HepG2 (cell line): ENCODE measurements around the gene GATA5. TPM values are rescaled to one million over a fixed set of nuclear protein-coding genes. Genes with fewer than 3 reads are reported as not detected.

Experiments used
- ATAC-seq: fragments of 200-7000 bp; cut with Tn5 transposase; 3 replicates; pipeline ENCODE4 v1.9.1; 2020; ENCODE audit warnings: mild to moderate bottlenecking, moderate library complexity
- BruUV-seq: library from RNA; stranded (reverse); fragments of 400-500 nt; replicated peaks from 2 replicates; lab custom pipeline; 2021; lab: Mats Ljungman, UMichigan
- CTCF ChIA-PET: fragments of 300-600 bp; formaldehyde crosslinking; extraction: SDS; loops from one replicate; lab custom pipeline; 2021; ENCODE audit warnings: low total read pairs, inconsistent platforms, low intra/inter-chr PET ratio; lab: Yijun Ruan, JAX
- POLR2A ChIA-PET: fragments of 350-600 bp; sonication (Branson Sonifier 250); formaldehyde crosslinking; loops from one replicate; lab custom pipeline; 2020; ENCODE audit warnings: antibody characterized with exemption, inconsistent platforms; lab: Yijun Ruan, JAX
- DNase-seq: peaks from one replicate; pipeline ENCODE4 v3.0.0-alpha.2; 2015; ENCODE audit warnings: low spot score
- FAIRE-seq: peaks from 3 replicates; lab custom pipeline; 2011; peaks lifted over from hg19 to GRCh38; lab: Jason Lieb, UNC
- H2AFZ ChIP-seq: one replicate; pipeline ENCODE4 v1.6.1; 2011; ENCODE audit warnings: low read length, inconsistent platforms
- H3K27ac ChIP-seq: fragments of 300-600 bp; 3 replicates; pipeline ENCODE4 v1.8.0; 2011; ENCODE audit warnings: mixed run types, mild to moderate bottlenecking, mixed read lengths, low read length, inconsistent platforms; ENCODE audit not compliant: insufficient read depth; ENCODE audit errors: extremely low read length
- H3K27me3 ChIP-seq, 2 experiments: fragments of 200-600 bp in 1 of 2; 2 replicates in 1 of 2; 3 replicates in 1 of 2; pipeline versions ENCODE4 v1.6.0 to v1.8.0; 2011; ENCODE audit warnings: low read length in 2 of 2, mild to moderate bottlenecking in 2 of 2, moderate library complexity in 2 of 2, inconsistent platforms in 1 of 2; ENCODE audit not compliant: insufficient read depth in 2 of 2, control insufficient read depth in 1 of 2
- H3K36me3 ChIP-seq, 2 experiments: fragments of 200-600 bp in 1 of 2; replicated peaks in 1 of 2; 2 replicates in 1 of 2; 3 replicates in 1 of 2; pipeline versions ENCODE4 v1.5.1 to v1.8.0; 2011; ENCODE audit warnings: low read length in 2 of 2, inconsistent platforms in 1 of 2; ENCODE audit not compliant: insufficient read depth in 2 of 2, control insufficient read depth in 1 of 2
- H3K4me1 ChIP-seq: 2 replicates; pipeline ENCODE4 v1.5.1; 2012; ENCODE audit warnings: low read length, inconsistent platforms; ENCODE audit not compliant: insufficient read depth
- H3K4me2 ChIP-seq: 2 replicates; pipeline ENCODE4 v1.6.0; 2011; ENCODE audit warnings: low read depth, low read length, inconsistent platforms
- H3K4me3 ChIP-seq, 3 experiments: fragments of 200-600 bp in 1 of 3; sonication (generic), shearing (Covaris generic) in 1 of 3; replicated peaks in 1 of 3; 2 replicates each; pipeline ENCODE4 v1.5.1; 2011 to 2016; ENCODE audit warnings: low read length in 3 of 3, inconsistent platforms in 2 of 3, low read depth in 2 of 3, mild to moderate bottlenecking in 2 of 3, control low read depth in 1 of 3, mixed read lengths in 1 of 3; ENCODE audit not compliant: insufficient read depth in 1 of 3
- H3K79me2 ChIP-seq: one replicate; pipeline ENCODE4 v1.6.1; 2011; ENCODE audit warnings: low read length, inconsistent platforms; ENCODE audit not compliant: insufficient read depth
- H3K9ac ChIP-seq: 2 replicates; pipeline ENCODE4 v1.6.0; 2011; ENCODE audit warnings: mild to moderate bottlenecking, low read depth, low read length, inconsistent platforms; ENCODE audit not compliant: insufficient read depth
- H3K9me3 ChIP-seq: 2 replicates; pipeline ENCODE4 v1.5.1; 2012; ENCODE audit warnings: mild to moderate bottlenecking, low read length
- H4K20me1 ChIP-seq: 2 replicates; pipeline ENCODE4 v1.6.0; 2011; ENCODE audit warnings: inconsistent platforms, mild to moderate bottlenecking, low read length, moderate library complexity; ENCODE audit not compliant: insufficient read depth
- AHR ChIP-seq: IDR thresholded peaks from 2 replicates; pipeline ENCODE4 v1.6.1; 2018; ENCODE audit warnings: missing genetic modification reagents, missing compliant biosample characterization
- BCL6 ChIP-seq: IDR thresholded peaks from 2 replicates; pipeline ENCODE4 v1.6.1; 2016; ENCODE audit warnings: missing genetic modification reagents, missing compliant biosample characterization
- BRD4 ChIP-seq: sonication (generic); formaldehyde crosslinking; IDR thresholded peaks from 2 replicates; pipeline ENCODE4 v1.4.0; 2020; ENCODE audit warnings: missing genetic modification reagents
- CAMTA2 ChIP-seq: sonication (generic); formaldehyde crosslinking; IDR thresholded peaks from 2 replicates; pipeline ENCODE4 v1.4.0; 2020; ENCODE audit warnings: mild to moderate bottlenecking, missing genetic modification reagents, borderline replicate concordance
- FOSL2 ChIP-seq: sonication (generic); formaldehyde crosslinking; IDR thresholded peaks from 2 replicates; pipeline ENCODE4 v1.4.0; 2020; ENCODE audit warnings: missing genetic modification reagents
- MATR3 ChIP-seq: sonication (generic); formaldehyde crosslinking; IDR thresholded peaks from 2 replicates; pipeline ENCODE4 v1.4.0; 2020; ENCODE audit warnings: missing genetic modification reagents
- RARG ChIP-seq: sonication (generic); formaldehyde crosslinking; IDR thresholded peaks from 2 replicates; pipeline ENCODE4 v1.4.0; 2020; ENCODE audit warnings: low read depth, mild to moderate bottlenecking, missing genetic modification reagents
- RNF2 ChIP-seq: fragments of 450-650 bp; conservative IDR thresholded peaks from 2 replicates; pipeline ENCODE4 v1.6.1; 2016; ENCODE audit warnings: low read depth
- RXRA ChIP-seq: sonication (generic); formaldehyde crosslinking; IDR thresholded peaks from 2 replicates; pipeline ENCODE4 v1.5.1; 2020; ENCODE audit warnings: missing genetic modification reagents
- TBX2 ChIP-seq: sonication (generic); formaldehyde crosslinking; IDR thresholded peaks from 2 replicates; pipeline ENCODE4 v1.5.0; 2020; ENCODE audit warnings: missing genetic modification reagents, mild to moderate bottlenecking, borderline replicate concordance
- TP53 ChIP-seq: sonication (generic); formaldehyde crosslinking; conservative IDR thresholded peaks from 2 replicates; pipeline ENCODE4 v1.4.0; 2020; ENCODE audit warnings: missing genetic modification reagents
- ZBTB20 ChIP-seq: sonication (generic); formaldehyde crosslinking; IDR thresholded peaks from 2 replicates; pipeline ENCODE4 v1.8.1; 2023; ENCODE audit warnings: missing genetic modification reagents, low read depth, mild to moderate bottlenecking, borderline replicate concordance
- ZFP37 ChIP-seq: sonication (generic); formaldehyde crosslinking; IDR thresholded peaks from 2 replicates; pipeline ENCODE4 v1.4.0; 2020; ENCODE audit warnings: missing genetic modification reagents, borderline replicate concordance
- ZNF331 ChIP-seq: sonication (generic); formaldehyde crosslinking; IDR thresholded peaks from 2 replicates; pipeline ENCODE4 v1.4.0; 2020; ENCODE audit warnings: missing genetic modification reagents
- ZNF354B ChIP-seq: sonication (generic); formaldehyde crosslinking; IDR thresholded peaks from 2 replicates; pipeline ENCODE4 v1.8.0; 2022; ENCODE audit warnings: mild to moderate bottlenecking, missing genetic modification reagents
- ZNF564 ChIP-seq: sonication (generic); formaldehyde crosslinking; IDR thresholded peaks from 2 replicates; pipeline ENCODE4 v1.8.1; 2023; ENCODE audit warnings: mild to moderate bottlenecking, missing genetic modification reagents
- ZNF773 ChIP-seq: sonication (generic); formaldehyde crosslinking; IDR thresholded peaks from 2 replicates; pipeline ENCODE4 v1.4.0; 2020; ENCODE audit warnings: missing genetic modification reagents, borderline replicate concordance
- WGBS: methylation state at CpG from one replicate; pipeline ENCODE4 v1.1.6; 2017; ENCODE audit warnings: low lambda C conversion rate; 5-methylcytosine and 5-hydroxymethylcytosine counted together
- in situ Hi-C: cut with HindIII; loops from 2 replicates; pipeline ENCODE4 v1.10.0; 2017; ENCODE audit warnings: low pct_unique_long_range_greater_than_20kb; ENCODE audit not compliant: extremely low pct_ligation_motif_present
- intact Hi-C: fragments of 100-400 bp; cut with micrococcal nuclease; formaldehyde crosslinking; loops from one replicate; pipeline ENCODE4 v1.10.0; 2022; ENCODE audit not compliant: unreplicated experiment
- polyA plus RNA-seq, 8 experiments: library from polyadenylated mRNA; depleted of rRNA in 3 of 8; stranded (reverse) in 7 of 8; unstranded in 1 of 8; fragments of >200 nt; fragmentation: Illumina TruSeq in 4 of 8; extraction: Trizol in 4 of 8; gene quantifications; 2 replicates each; pipeline versions ENCODE4 v1.2.1 to v1.2.3, GENCODE V29; 2011 to 2016; ENCODE audit warnings: low read depth in 4 of 8, missing spikeins in 1 of 8, mixed read lengths in 1 of 8; ENCODE audit not compliant: insufficient read depth in 1 of 8
- total RNA-seq, 5 experiments: library from RNA; depleted of rRNA; stranded (reverse); fragments of >200 nt; fragmentation: Illumina TruSeq; extraction: Trizol; gene quantifications; 2 replicates each; pipeline ENCODE4 v1.2.3, GENCODE V29; 2016; ENCODE audit warnings: low read depth in 1 of 5
- TF ChIP-seq, protein P1 (sequence below): sonication (generic); formaldehyde crosslinking; IDR thresholded peaks from 2 replicates; pipeline ENCODE4 v1.4.0; 2020; ENCODE audit warnings: missing genetic modification reagents
- TF ChIP-seq, protein P2 (sequence below): sonication (generic); formaldehyde crosslinking; IDR thresholded peaks from 2 replicates; pipeline ENCODE4 v1.5.1; 2020; ENCODE audit warnings: missing genetic modification reagents, mild to moderate bottlenecking, borderline replicate concordance

The GATA5 gene
- total and polyA plus RNA-seq, 2 of the 13 experiments (the other 11 are each of a cell fraction or from before 2014, with no cell fraction given) = 0.12 to 0.20 TPM

DNA sequence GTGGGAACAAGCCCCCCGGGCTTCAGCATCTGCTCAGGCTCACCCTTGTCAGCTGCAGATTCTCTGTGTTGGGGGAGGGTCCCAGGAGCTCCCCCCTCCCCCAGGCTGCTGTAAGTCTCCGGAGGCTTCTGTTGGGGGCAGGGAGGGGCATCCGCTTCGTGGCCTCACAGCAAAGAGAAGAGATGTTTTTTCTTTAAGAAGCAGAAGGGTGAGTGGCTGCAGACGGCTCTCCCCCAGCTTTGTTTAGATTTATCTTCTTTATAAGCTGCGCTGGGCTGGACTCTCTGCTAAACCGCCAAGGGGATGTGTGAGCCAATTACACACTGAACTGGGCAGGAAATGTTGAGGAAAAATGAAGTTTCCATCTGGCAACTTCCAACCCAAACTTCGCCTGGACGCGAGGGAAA is 48.7 kb upstream of the GATA5 start:
- FAIRE-seq = no peak
- CTCF ChIA-PET = no interaction called here
- H3K27me3 ChIP-seq = peaks cover 27 to 73% of the 10 kb centered on the region in 2 experiments; a peak in 4 of 5 replicates
- no peak for ATAC-seq
- no peak overlapping the region for H3K4me3 ChIP-seq
- no peak overlapping the region for H2AFZ ChIP-seq
- no peak overlapping the region for H3K9ac ChIP-seq
- no peak overlapping the region for H3K4me2 ChIP-seq
- POLR2A ChIA-PET = no interaction called here
- in situ Hi-C loops = loop anchor here (25.0 kb wide), 1 partner anchor 263 kb away; the partner anchor contains the start of gene MRGBP
- H4K20me1 ChIP-seq = no peaks in the 10 kb centered on the region
- H3K36me3 ChIP-seq = no peaks in the 10 kb centered on the region
- no TSS peak for BruUV-seq
- H3K79me2 ChIP-seq = no peaks in the 10 kb centered on the region
- 33% methylated on average over 10 of the region's 10 CpGs for WGBS
- H3K9me3 ChIP-seq = no peaks in the 10 kb centered on the region
- no peak overlapping the region for H3K27ac ChIP-seq
- DNase-seq = no peak
- intact Hi-C loops = loop anchor here (5.0 kb wide), 1 partner anchor 58 kb away; no protein-coding TSS in a partner anchor
- H3K4me1 ChIP-seq = peaks cover 30% of the 10 kb centered on the region
- TF ChIP-seq TP53 (no peak), BRD4 (no peak), ZNF773 (no peak), MATR3 (CRISPR knock-in tag) (no peak), RNF2 (no peak), ZNF354B (CRISPR knock-in tag) (no peak), ZNF331 (CRISPR knock-in tag) (no peak), ZNF564 (CRISPR knock-in tag) (no peak), RXRA (no peak), ZBTB20 (CRISPR knock-in tag) (no peak), CAMTA2 (CRISPR knock-in tag) (no peak), AHR (no peak), RARG (CRISPR knock-in tag) (no peak), ZFP37 (CRISPR knock-in tag) (no peak), BCL6 (no peak), TBX2 (CRISPR knock-in tag) (no peak), FOSL2 (CRISPR knock-in tag) (no peak)
- TF ChIP-seq, protein P1, sequence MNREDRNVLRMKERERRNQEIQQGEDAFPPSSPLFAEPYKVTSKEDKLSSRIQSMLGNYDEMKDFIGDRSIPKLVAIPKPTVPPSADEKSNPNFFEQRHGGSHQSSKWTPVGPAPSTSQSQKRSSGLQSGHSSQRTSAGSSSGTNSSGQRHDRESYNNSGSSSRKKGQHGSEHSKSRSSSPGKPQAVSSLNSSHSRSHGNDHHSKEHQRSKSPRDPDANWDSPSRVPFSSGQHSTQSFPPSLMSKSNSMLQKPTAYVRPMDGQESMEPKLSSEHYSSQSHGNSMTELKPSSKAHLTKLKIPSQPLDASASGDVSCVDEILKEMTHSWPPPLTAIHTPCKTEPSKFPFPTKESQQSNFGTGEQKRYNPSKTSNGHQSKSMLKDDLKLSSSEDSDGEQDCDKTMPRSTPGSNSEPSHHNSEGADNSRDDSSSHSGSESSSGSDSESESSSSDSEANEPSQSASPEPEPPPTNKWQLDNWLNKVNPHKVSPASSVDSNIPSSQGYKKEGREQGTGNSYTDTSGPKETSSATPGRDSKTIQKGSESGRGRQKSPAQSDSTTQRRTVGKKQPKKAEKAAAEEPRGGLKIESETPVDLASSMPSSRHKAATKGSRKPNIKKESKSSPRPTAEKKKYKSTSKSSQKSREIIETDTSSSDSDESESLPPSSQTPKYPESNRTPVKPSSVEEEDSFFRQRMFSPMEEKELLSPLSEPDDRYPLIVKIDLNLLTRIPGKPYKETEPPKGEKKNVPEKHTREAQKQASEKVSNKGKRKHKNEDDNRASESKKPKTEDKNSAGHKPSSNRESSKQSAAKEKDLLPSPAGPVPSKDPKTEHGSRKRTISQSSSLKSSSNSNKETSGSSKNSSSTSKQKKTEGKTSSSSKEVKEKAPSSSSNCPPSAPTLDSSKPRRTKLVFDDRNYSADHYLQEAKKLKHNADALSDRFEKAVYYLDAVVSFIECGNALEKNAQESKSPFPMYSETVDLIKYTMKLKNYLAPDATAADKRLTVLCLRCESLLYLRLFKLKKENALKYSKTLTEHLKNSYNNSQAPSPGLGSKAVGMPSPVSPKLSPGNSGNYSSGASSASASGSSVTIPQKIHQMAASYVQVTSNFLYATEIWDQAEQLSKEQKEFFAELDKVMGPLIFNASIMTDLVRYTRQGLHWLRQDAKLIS (CRISPR knock-in tag) = no peak
- TF ChIP-seq, protein P2, sequence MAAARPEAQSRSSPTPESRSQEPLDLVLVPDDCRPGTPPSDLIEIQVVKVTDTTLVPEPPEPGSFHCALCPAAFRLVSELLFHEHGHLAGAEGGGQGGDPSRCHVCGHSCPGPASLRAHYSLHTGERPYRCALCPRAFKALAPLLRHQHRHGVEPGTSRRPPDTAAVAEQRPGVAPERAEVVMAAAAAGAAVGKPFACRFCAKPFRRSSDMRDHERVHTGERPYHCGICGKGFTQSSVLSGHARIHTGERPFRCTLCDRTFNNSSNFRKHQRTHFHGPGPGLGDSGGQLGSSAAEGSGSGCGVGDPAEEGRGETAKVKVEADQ (CRISPR knock-in tag) = no peak
